SU-DHL-6 (cell line): ENCODE measurements around the gene AIFM2.

ENCODE experiments used
- CTCF ChIP-seq: fragments of 200-600 bp; sonication (generic); IDR thresholded peaks from one replicate; pipeline ENCODE4 v1.5.1; 2017; ENCODE audit warnings: antibody characterized with exemption, mild to moderate bottlenecking, low read length, moderate library complexity; ENCODE audit not compliant: insufficient read depth, poor library complexity, severe bottlenecking
- EZH2phosphoT487 ChIP-seq: fragments of 200-600 bp; sonication (generic), shearing (Covaris generic); conservative IDR thresholded peaks from 2 replicates; pipeline ENCODE4 v1.6.1; 2018; ENCODE audit warnings: mild to moderate bottlenecking, antibody characterized with exemption, low read length, moderate library complexity, mixed read lengths

GRCh38 chr10:70066190-70066589 lies 66.4 kb downstream of the AIFM2 start:
- no peak for TF ChIP-seq EZH2phosphoT487
- no peak for TF ChIP-seq CTCF
